Spleen (tissue), 11 donors: Measurements from ENCODE around the gene SNAPC2. TPM values are rescaled to one million over a fixed set of nuclear protein-coding genes. Genes with fewer than 3 reads are reported as not detected.

Experiments used
- DNase-seq: peaks from one replicate; pipeline ENCODE4 v3.0.0-alpha.2; 2020
- H3K27ac ChIP-seq, 8 donors: fragments of 200-600 bp; sonication (generic) in 7 of 8; 1 replicate in 4 of 8; 2 replicates in 4 of 8; pipeline versions ENCODE4 v1.5.0 to v1.8.0; 2016 to 2021; ENCODE audit warnings: inconsistent platforms in 4 of 8, mild to moderate bottlenecking in 4 of 8, moderate library complexity in 1 of 8
- H3K27me3 ChIP-seq, 7 donors: fragments of 200-600 bp; sonication (generic) in 6 of 7; replicated peaks in 1 of 7; 1 replicate in 4 of 7; 2 replicates in 3 of 7; pipeline versions ENCODE4 v1.5.0 to v1.8.0; 2016 to 2021; ENCODE audit warnings: inconsistent platforms in 3 of 7, mild to moderate bottlenecking in 1 of 7
- H3K36me3 ChIP-seq, 6 donors: fragments of 200-600 bp; sonication (generic) in 5 of 6; 1 replicate in 4 of 6; 2 replicates in 2 of 6; pipeline versions ENCODE4 v1.5.0 to v1.8.0; 2016 to 2021; ENCODE audit warnings: inconsistent platforms in 2 of 6
- H3K4me1 ChIP-seq, 6 donors: fragments of 200-600 bp; sonication (generic) in 5 of 6; 1 replicate in 3 of 6; 2 replicates in 3 of 6; pipeline versions ENCODE4 v1.5.0 to v1.8.0; 2016 to 2021; ENCODE audit warnings: inconsistent platforms in 3 of 6
- H3K4me3 ChIP-seq, 8 donors: fragments of 200-600 bp; sonication (generic) in 7 of 8; 1 replicate in 4 of 8; 2 replicates in 4 of 8; pipeline versions ENCODE4 v1.5.0 to v1.8.0; 2016 to 2021; ENCODE audit warnings: inconsistent platforms in 4 of 8, mild to moderate bottlenecking in 4 of 8, moderate library complexity in 2 of 8
- H3K9me3 ChIP-seq, 8 donors: fragments of 200-600 bp; sonication (generic) in 7 of 8; 1 replicate in 4 of 8; 2 replicates in 4 of 8; pipeline versions ENCODE4 v1.5.0 to v1.8.0; 2016 to 2021; ENCODE audit warnings: inconsistent platforms in 4 of 8
- CTCF ChIP-seq, 11 experiments: fragments of 200-600 bp in 7 of 11; fragments of 450-650 bp in 4 of 11; sonication (generic) in 4 of 11; IDR thresholded peaks in 8 of 11; conservative IDR thresholded peaks in 3 of 11; 1 replicate in 7 of 11; 2 replicates in 4 of 11; pipeline versions ENCODE4 v1.4.0 to v1.8.0; 2016 to 2021; ENCODE audit warnings: antibody characterized with exemption in 11 of 11, inconsistent platforms in 4 of 11, mild to moderate bottlenecking in 1 of 11
- POLR2A ChIP-seq, 3 donors: fragments of 450-650 bp; IDR thresholded peaks; one replicate each; pipeline ENCODE4 v1.5.1; 2017; ENCODE audit warnings: antibody characterized with exemption in 3 of 3, mild to moderate bottlenecking in 1 of 3
- POLR2AphosphoS5 ChIP-seq, 3 donors: sonication (generic); formaldehyde crosslinking; IDR thresholded peaks; one replicate each; pipeline ENCODE4 v1.5.1; 2017; ENCODE audit warnings: antibody characterized with exemption in 3 of 3
- WGBS, 5 donors: extraction: QIAGEN DNeasy Blood & Tissue Kit in 3 of 5; methylation state at CpG; one replicate each; pipeline versions ENCODE4 v1.1.5 to v1.1.7; 2013 to 2018; 5-methylcytosine and 5-hydroxymethylcytosine counted together
- intact Hi-C: fragments of 100-400 bp; cut with DNase I; formaldehyde crosslinking; loops from one replicate; pipeline ENCODE4 v1.15.0; 2023; ENCODE audit warnings: low total_unique reads
- polyA plus RNA-seq, 3 donors: library from polyadenylated mRNA; stranded (reverse); fragments of 200-250 nt; gene quantifications; one replicate each; pipeline ENCODE4 v1.2.1, GENCODE V29; 2013
- total RNA-seq, 7 donors: library from RNA; depleted of rRNA in 3 of 7; stranded (reverse); fragments of >200 nt in 3 of 7; fragmentation: NEBNext Ultra II Directional in 4 of 7; extraction: Animal tissue kit (Norgen Biotek cat#: 25700) in 4 of 7; gene quantifications; one replicate each; pipeline versions ENCODE4 v1.1.0 to v1.2.1, GENCODE V29; 2016 to 2021
- donor health status: healthy with polysubstance abuse.
- donor health status: DM: no; HTN: no; CAD: no; lungs with moderate emphysema.
- donor health status: DM: no; HTN: no; CAD: no.
- donor health status: Bipolar disorder and iron deficiency.
- donor health status: healthy.
- donor health status: DM: no; HTN: no; CAD: no.
- donor health status: DM: yes; HTN: yes; CAD: no.

Gene SNAPC2
- total and polyA plus RNA-seq, 10 donors: 13.1 to 23.9 (median 18.5) TPM

- Histone ChIP-seq H3K36me3 (peaks cover 4 to 100% (median 81%) of the 10 kb centered on the region in 6 donors), H3K4me3 (peak overlapping the region in 6 of 8 donors; percentile 0 to 56 (median 2)), H3K27ac (peak overlapping the region; percentile 32 to 85 (median 78)), H3K4me1 (peaks cover 0 to 67% (median 34%) of the 10 kb centered on the region in 6 donors), H3K9me3 (no peaks in the 10 kb centered on the region), H3K27me3 (no peaks in the 10 kb centered on the region)
- WGBS, 5 donors: 80 to 89% (median 85%) methylated on average over 45 to 55 of the region's 55 CpGs
- TF ChIP-seq POLR2A (IDR thresholded peaks at IDR 0.05) (no peak), CTCF (IDR thresholded peaks at IDR 0.05 in 8 of 11, conservative IDR thresholded peaks at IDR 0.05 in 3 of 11) (peak in 1 of 11 experiments; percentile 19), POLR2AphosphoS5 (IDR thresholded peaks at IDR 0.05) (peak in 2 of 3 donors; percentile 51 to 54)
- intact Hi-C loops: no loop called here
- no peak for DNase-seq
Observed at GRCh38 chr19:7933828-7934725, 13.9 kb downstream of the SNAPC2 start.

GRCh38 chr19:7934766-7935165 is 14.6 kb downstream of the SNAPC2 start:
- no peak for DNase-seq
- TF ChIP-seq POLR2AphosphoS5 (IDR thresholded peaks at IDR 0.05) (peak in 2 of 3 donors; percentile 7 to 39), CTCF (IDR thresholded peaks at IDR 0.05 in 8 of 11, conservative IDR thresholded peaks at IDR 0.05 in 3 of 11) (no peak), POLR2A (IDR thresholded peaks at IDR 0.05) (no peak)
- H3K4me3 ChIP-seq: peak overlapping the region in 2 of 8 donors; percentile 2 to 56

GRCh38 chr19:7940841-7941240 is 20.7 kb downstream of the SNAPC2 start:
- no peak for DNase-seq
- intact Hi-C loops: loop anchor here (10.0 kb wide), 1 partner anchor 64 kb away; the partner anchor contains the start of gene ELAVL1

More at GRCh38 chr19:7934766-7935165, 14.6 kb downstream of the SNAPC2 start:
- H3K4me1 ChIP-seq: peaks cover 0 to 67% (median 28%) of the 10 kb centered on the region in 6 donors
- WGBS, 5 donors: 78 to 94% (median 90%) methylated on average over 21 of the region's 21 CpGs
- H3K27me3 ChIP-seq: no peaks in the 10 kb centered on the region
- H3K27ac ChIP-seq: peak overlapping the region in 7 of 8 donors; percentile 2 to 85 (median 79)
- H3K9me3 ChIP-seq: no peaks in the 10 kb centered on the region
- intact Hi-C loops: no loop called here
- H3K36me3 ChIP-seq: peaks cover 4 to 100% (median 87%) of the 10 kb centered on the region in 6 donors

More at GRCh38 chr19:7940841-7941240, 20.7 kb downstream of the SNAPC2 start:
- Histone ChIP-seq H3K9me3 (no peaks in the 10 kb centered on the region), H3K27ac (no peak overlapping the region), H3K36me3 (peaks cover 0 to 57% (median 46%) of the 10 kb centered on the region in 6 donors), H3K4me1 (peaks cover 5 to 63% (median 33%) of the 10 kb centered on the region in 6 donors), H3K4me3 (no peak overlapping the region), H3K27me3 (no peaks in the 10 kb centered on the region)
- 90 to 96% (median 95%) methylated on average over 13 of the region's 13 CpGs for WGBS, 5 donors
- no peak for TF ChIP-seq POLR2A (IDR thresholded peaks at IDR 0.05)
- no peak for TF ChIP-seq POLR2AphosphoS5 (IDR thresholded peaks at IDR 0.05)
- no peak for TF ChIP-seq CTCF (IDR thresholded peaks at IDR 0.05 in 8 of 11, conservative IDR thresholded peaks at IDR 0.05 in 3 of 11)
